Measurements from ENCODE around the gene MICAL2.

Gene MICAL2

GRCh38 chr11:12087075-12088004, 23.1 kb upstream of the MICAL2 start:
- Mint-ChIP-seq H3K27me3 (ENCODE audit: low read depth) (no peaks in the 10 kb centered on the region), H3K27ac (peak overlapping the region; percentile 98), H3K9me3 (no peaks in the 10 kb centered on the region), H3K36me3 (ENCODE audit: low read depth) (peaks cover 2% of the 10 kb centered on the region), H3K4me1 (ENCODE audit: low read depth) (peaks cover 69% of the 10 kb centered on the region), H3K4me3 (peak overlapping the region; percentile 62)
- DNase-seq (ENCODE audit: low spot score), result peak; percentile 39

GRCh38 chr11:12088047-12088481, 22.3 kb upstream of the MICAL2 start:
- Mint-ChIP-seq H3K27me3 (ENCODE audit: low read depth) (no peaks in the 10 kb centered on the region), H3K27ac (peak overlapping the region; percentile 98), H3K36me3 (ENCODE audit: low read depth) (peaks cover 2% of the 10 kb centered on the region), H3K4me3 (peak overlapping the region; percentile 62), H3K9me3 (no peaks in the 10 kb centered on the region), H3K4me1 (ENCODE audit: low read depth) (peaks cover 69% of the 10 kb centered on the region)
- DNase-seq (ENCODE audit: low spot score), result no peak

GRCh38 chr11:12088531-12088930, 21.9 kb upstream of the MICAL2 start:
- Mint-ChIP-seq H3K4me3 (peak overlapping the region; percentile 24), H3K4me1 (ENCODE audit: low read depth) (peaks cover 67% of the 10 kb centered on the region), H3K27ac (peak overlapping the region; percentile 66), H3K27me3 (ENCODE audit: low read depth) (no peaks in the 10 kb centered on the region), H3K36me3 (ENCODE audit: low read depth) (peaks cover 2% of the 10 kb centered on the region), H3K9me3 (no peaks in the 10 kb centered on the region)
- no peak for DNase-seq (ENCODE audit: low spot score)

- H3K4me3 Mint-ChIP-seq, result peak overlapping the region; percentile 24
- no peak for DNase-seq (ENCODE audit: low spot score)
- H3K9me3 Mint-ChIP-seq, result no peaks in the 10 kb centered on the region
- H3K36me3 Mint-ChIP-seq (ENCODE audit: low read depth), result peaks cover 2% of the 10 kb centered on the region
- H3K27ac Mint-ChIP-seq, result peak overlapping the region; percentile 66
- H3K27me3 Mint-ChIP-seq (ENCODE audit: low read depth), result no peaks in the 10 kb centered on the region
- H3K4me1 Mint-ChIP-seq (ENCODE audit: low read depth), result peaks cover 63% of the 10 kb centered on the region
Measured at GRCh38 chr11:12089041-12089440, 21.3 kb upstream of the MICAL2 start.

GRCh38 chr11:12089473-12089872, 20.9 kb upstream of the MICAL2 start:
- peaks cover 2% of the 10 kb centered on the region for H3K36me3 Mint-ChIP-seq (ENCODE audit: low read depth)
- peak overlapping the region; percentile 41 for H3K27ac Mint-ChIP-seq
- H3K9me3 Mint-ChIP-seq, result no peaks in the 10 kb centered on the region
- peak overlapping the region; percentile 17 for H3K4me3 Mint-ChIP-seq
- peaks cover 62% of the 10 kb centered on the region for H3K4me1 Mint-ChIP-seq (ENCODE audit: low read depth)
- no peaks in the 10 kb centered on the region for H3K27me3 Mint-ChIP-seq (ENCODE audit: low read depth)
- DNase-seq (ENCODE audit: low spot score), result no peak

- Mint-ChIP-seq H3K9me3 (no peaks in the 10 kb centered on the region), H3K4me3 (peak overlapping the region; percentile 57), H3K27ac (peak overlapping the region; percentile 80), H3K36me3 (ENCODE audit: low read depth) (peaks cover 2% of the 10 kb centered on the region), H3K4me1 (ENCODE audit: low read depth) (peaks cover 63% of the 10 kb centered on the region), H3K27me3 (ENCODE audit: low read depth) (no peaks in the 10 kb centered on the region)
- no peak for DNase-seq (ENCODE audit: low spot score)
Measured at GRCh38 chr11:12090061-12090591, 20.3 kb upstream of the MICAL2 start.

- H3K27ac Mint-ChIP-seq, result peak overlapping the region; percentile 80
- H3K9me3 Mint-ChIP-seq, result no peaks in the 10 kb centered on the region
- no peaks in the 10 kb centered on the region for H3K27me3 Mint-ChIP-seq (ENCODE audit: low read depth)
- no peak for DNase-seq (ENCODE audit: low spot score)
- H3K36me3 Mint-ChIP-seq (ENCODE audit: low read depth), result peaks cover 2% of the 10 kb centered on the region
- H3K4me3 Mint-ChIP-seq, result no peak overlapping the region
- H3K4me1 Mint-ChIP-seq (ENCODE audit: low read depth), result peaks cover 63% of the 10 kb centered on the region
Measured at GRCh38 chr11:12090761-12091258, 19.6 kb upstream of the MICAL2 start.

GRCh38 chr11:12091956-12092558, 18.3 kb upstream of the MICAL2 start:
- Mint-ChIP-seq H3K4me3 (peak overlapping the region; percentile 22), H3K9me3 (no peaks in the 10 kb centered on the region)

GRCh38 chr11:12092714-12093113, 17.7 kb upstream of the MICAL2 start:
- no peak overlapping the region for H3K4me3 Mint-ChIP-seq
- peaks cover 2% of the 10 kb centered on the region for H3K36me3 Mint-ChIP-seq (ENCODE audit: low read depth)
- no peaks in the 10 kb centered on the region for H3K27me3 Mint-ChIP-seq (ENCODE audit: low read depth)
- no peaks in the 10 kb centered on the region for H3K9me3 Mint-ChIP-seq
- peaks cover 46% of the 10 kb centered on the region for H3K4me1 Mint-ChIP-seq (ENCODE audit: low read depth)
- no peak for DNase-seq (ENCODE audit: low spot score)
- H3K27ac Mint-ChIP-seq, result peak overlapping the region; percentile 17

More at GRCh38 chr11:12091956-12092558, 18.3 kb upstream of the MICAL2 start:
- Mint-ChIP-seq H3K27me3 (ENCODE audit: low read depth) (no peaks in the 10 kb centered on the region), H3K4me1 (ENCODE audit: low read depth) (peaks cover 51% of the 10 kb centered on the region), H3K27ac (peak overlapping the region; percentile 76), H3K36me3 (ENCODE audit: low read depth) (peaks cover 2% of the 10 kb centered on the region)
- no peak for DNase-seq (ENCODE audit: low spot score)

GRCh38 chr11:12094872-12095800, 15.3 kb upstream of the MICAL2 start:
- Mint-ChIP-seq H3K36me3 (ENCODE audit: low read depth) (peaks cover 3% of the 10 kb centered on the region), H3K27ac (no peak overlapping the region), H3K4me3 (no peak overlapping the region), H3K4me1 (ENCODE audit: low read depth) (peaks cover 40% of the 10 kb centered on the region), H3K9me3 (no peaks in the 10 kb centered on the region), H3K27me3 (ENCODE audit: low read depth) (no peaks in the 10 kb centered on the region)
- no peak for DNase-seq (ENCODE audit: low spot score)

GRCh38 chr11:12097219-12097618, 13.2 kb upstream of the MICAL2 start:
- no peak overlapping the region for H3K4me3 Mint-ChIP-seq

GRCh38 chr11:12098601-12099000, 11.8 kb upstream of the MICAL2 start:
- Mint-ChIP-seq H3K4me3 (no peak overlapping the region), H3K27ac (no peak overlapping the region), H3K36me3 (ENCODE audit: low read depth) (peaks cover 1% of the 10 kb centered on the region), H3K27me3 (ENCODE audit: low read depth) (no peaks in the 10 kb centered on the region), H3K9me3 (no peaks in the 10 kb centered on the region), H3K4me1 (ENCODE audit: low read depth) (peaks cover 35% of the 10 kb centered on the region)
- no peak for DNase-seq (ENCODE audit: low spot score)

More at GRCh38 chr11:12097219-12097618, 13.2 kb upstream of the MICAL2 start:
- no peak overlapping the region for H3K27ac Mint-ChIP-seq
- DNase-seq (ENCODE audit: low spot score), result no peak
- H3K27me3 Mint-ChIP-seq (ENCODE audit: low read depth), result no peaks in the 10 kb centered on the region
- H3K9me3 Mint-ChIP-seq, result no peaks in the 10 kb centered on the region
- H3K36me3 Mint-ChIP-seq (ENCODE audit: low read depth), result peaks cover 1% of the 10 kb centered on the region
- H3K4me1 Mint-ChIP-seq (ENCODE audit: low read depth), result peaks cover 32% of the 10 kb centered on the region
